ENCODE results near the gene ARHGAP12.
"Not testable (repeated sequence)": the region's sequence is repeated elsewhere in the genome, so short reads cannot be mapped to it uniquely, and the experiment has no call there.

ARHGAP12 gene

GRCh38 chr10:31816318-31816717 is 112.3 kb downstream of the ARHGAP12 start:
- DNase-seq = no peak

GRCh38 chr10:31808258-31809218 is 120.1 kb downstream of the ARHGAP12 start:
- DNase-seq = peak; percentile 1

GRCh38 chr10:31804352-31804810 is 124.2 kb downstream of the ARHGAP12 start:
- DNase-seq = no peak

GRCh38 chr10:31803606-31804351 is 124.9 kb downstream of the ARHGAP12 start:
- no peak for DNase-seq

GRCh38 chr10:31799181-31799580 is 129.4 kb downstream of the ARHGAP12 start:
- DNase-seq = no peak

GRCh38 chr10:31792745-31793144 is 135.9 kb downstream of the ARHGAP12 start:
- DNase-seq = no peak

- no peak for DNase-seq
Measured at GRCh38 chr10:31789555-31789954, 139.1 kb downstream of the ARHGAP12 start.

GRCh38 chr10:31782701-31783100 is 145.9 kb downstream of the ARHGAP12 start:
- no peak for DNase-seq

GRCh38 chr10:31780717-31781116 is 147.9 kb downstream of the ARHGAP12 start:
- DNase-seq = no peak

GRCh38 chr10:31778627-31779026 is 150.0 kb downstream of the ARHGAP12 start:
- DNase-seq = no peak

- DNase-seq = no peak
Measured at GRCh38 chr10:31776159-31776558, 152.5 kb downstream of the ARHGAP12 start.

GRCh38 chr10:31774928-31775650 is 153.5 kb downstream of the ARHGAP12 start:
- no peak for DNase-seq

- DNase-seq = peak; percentile 3
Measured at GRCh38 chr10:31774299-31774900, 154.2 kb downstream of the ARHGAP12 start.

- DNase-seq = no peak
Measured at GRCh38 chr10:31773749-31774298, 154.8 kb downstream of the ARHGAP12 start.

- DNase-seq = no peak
Measured at GRCh38 chr10:31771331-31771831, 157.2 kb downstream of the ARHGAP12 start.

- DNase-seq = no peak
Measured at GRCh38 chr10:31770307-31770902, 158.2 kb downstream of the ARHGAP12 start.

- DNase-seq = no peak
Measured at GRCh38 chr10:31769564-31769963, 159.1 kb downstream of the ARHGAP12 start.

GRCh38 chr10:31768935-31769334 is 159.7 kb downstream of the ARHGAP12 start:
- not testable (repeated sequence) for DNase-seq

- no peak for DNase-seq
Measured at GRCh38 chr10:31768467-31768866, 160.2 kb downstream of the ARHGAP12 start.

- DNase-seq = no peak
Measured at GRCh38 chr10:31765541-31765940, 163.1 kb downstream of the ARHGAP12 start.

GRCh38 chr10:31762316-31762715 is 166.3 kb downstream of the ARHGAP12 start:
- no peak for DNase-seq

- DNase-seq = no peak
Measured at GRCh38 chr10:31761156-31761555, 167.5 kb downstream of the ARHGAP12 start.

Data from NCI-H524 treated with DMSO at 0.1 percent for 48 hours (cell line).